Activated naive CD8-positive, alpha-beta T cell treated with anti-CD3 and anti-CD28 coated beads, Interleukin-2, amount 50 U/mL, for 24 hours (primary cell): ENCODE data around the gene SLC22A23.
A peak's percentile ranks its signal among the peaks of the same experiment; 100 is the strongest.

Experiments
- ATAC-seq: fragments of 150-1000 bp; cut with Tn5 transposase; one replicate; pipeline ENCODE4 v1.10.0; 2021
- DNase-seq: peaks from one replicate; pipeline ENCODE4 v3.0.0; 2021
- H3K27ac Mint-ChIP-seq: one replicate; pipeline ENCODE4 v1.8.0; 2021; ENCODE audit warnings: mild to moderate bottlenecking, mixed read lengths
- H3K27me3 Mint-ChIP-seq: one replicate; pipeline ENCODE4 v1.8.0; 2021; ENCODE audit warnings: mixed read lengths
- H3K36me3 Mint-ChIP-seq: one replicate; pipeline ENCODE4 v1.8.0; 2021; ENCODE audit warnings: low read depth, mixed read lengths
- H3K4me1 Mint-ChIP-seq: one replicate; pipeline ENCODE4 v1.8.0; 2021; ENCODE audit warnings: mixed read lengths
- H3K4me3 Mint-ChIP-seq: one replicate; pipeline ENCODE4 v1.8.0; 2021; ENCODE audit warnings: mild to moderate bottlenecking, moderate library complexity, mixed read lengths
- H3K9me3 Mint-ChIP-seq: one replicate; pipeline ENCODE4 v1.8.0; 2021; ENCODE audit warnings: mixed read lengths

The SLC22A23 gene

GRCh38 chr6:3359973-3360726, 96.7 kb downstream of the SLC22A23 start:
- H3K9me3 Mint-ChIP-seq = no peaks in the 10 kb centered on the region
- peaks cover 10% of the 10 kb centered on the region for H3K4me1 Mint-ChIP-seq
- ATAC-seq = no peak
- no peak overlapping the region for H3K27ac Mint-ChIP-seq
- peaks cover 2% of the 10 kb centered on the region for H3K27me3 Mint-ChIP-seq
- H3K36me3 Mint-ChIP-seq = no peaks in the 10 kb centered on the region
- no peak overlapping the region for H3K4me3 Mint-ChIP-seq
- DNase-seq = no peak

GRCh38 chr6:3359101-3359752, 97.6 kb downstream of the SLC22A23 start:
- peaks cover 10% of the 10 kb centered on the region for H3K4me1 Mint-ChIP-seq

GRCh38 chr6:3358413-3359100, 98.3 kb downstream of the SLC22A23 start:
- peaks cover 10% of the 10 kb centered on the region for H3K4me1 Mint-ChIP-seq
- DNase-seq (no peak), ATAC-seq (no peak)
- H3K27me3 Mint-ChIP-seq = peaks cover 2% of the 10 kb centered on the region
- H3K4me3 Mint-ChIP-seq = no peak overlapping the region
- no peaks in the 10 kb centered on the region for H3K36me3 Mint-ChIP-seq
- H3K9me3 Mint-ChIP-seq = no peaks in the 10 kb centered on the region
- H3K27ac Mint-ChIP-seq = no peak overlapping the region

More at GRCh38 chr6:3359101-3359752, 97.6 kb downstream of the SLC22A23 start:
- Mint-ChIP-seq H3K27me3 (peaks cover 2% of the 10 kb centered on the region), H3K36me3 (no peaks in the 10 kb centered on the region), H3K27ac (no peak overlapping the region), H3K9me3 (no peaks in the 10 kb centered on the region), H3K4me3 (no peak overlapping the region)
- ATAC-seq (no peak), DNase-seq (no peak)

GRCh38 chr6:3357678-3358077, 99.2 kb downstream of the SLC22A23 start:
- Mint-ChIP-seq H3K9me3 (no peaks in the 10 kb centered on the region), H3K4me1 (peaks cover 10% of the 10 kb centered on the region), H3K27ac (no peak overlapping the region), H3K36me3 (no peaks in the 10 kb centered on the region), H3K4me3 (no peak overlapping the region), H3K27me3 (peaks cover 2% of the 10 kb centered on the region)
- DNase-seq = no peak
- ATAC-seq = no peak

GRCh38 chr6:3356824-3357420, 99.9 kb downstream of the SLC22A23 start:
- ATAC-seq (no peak), DNase-seq (no peak)
- H3K27ac Mint-ChIP-seq = peak overlapping the region; percentile 10
- H3K9me3 Mint-ChIP-seq = no peaks in the 10 kb centered on the region
- peaks cover 2% of the 10 kb centered on the region for H3K27me3 Mint-ChIP-seq
- H3K36me3 Mint-ChIP-seq = no peaks in the 10 kb centered on the region
- H3K4me3 Mint-ChIP-seq = peak overlapping the region; percentile 72
- peaks cover 10% of the 10 kb centered on the region for H3K4me1 Mint-ChIP-seq

- peak; percentile 52 for DNase-seq
- ATAC-seq = peak; percentile 71
- Mint-ChIP-seq H3K27me3 (peaks cover 2% of the 10 kb centered on the region), H3K4me1 (peaks cover 10% of the 10 kb centered on the region), H3K9me3 (no peaks in the 10 kb centered on the region), H3K36me3 (no peaks in the 10 kb centered on the region), H3K4me3 (peak overlapping the region; percentile 72), H3K27ac (peak overlapping the region; percentile 85)
Observed at GRCh38 chr6:3356056-3356823, 100.6 kb downstream of the SLC22A23 start.

- Mint-ChIP-seq H3K4me1 (peaks cover 12% of the 10 kb centered on the region), H3K9me3 (no peaks in the 10 kb centered on the region), H3K36me3 (no peaks in the 10 kb centered on the region), H3K27me3 (peaks cover 2% of the 10 kb centered on the region), H3K27ac (peak overlapping the region; percentile 85), H3K4me3 (peak overlapping the region; percentile 72)
- no peak for DNase-seq
- ATAC-seq = no peak
Observed at GRCh38 chr6:3355358-3356055, 101.3 kb downstream of the SLC22A23 start.

GRCh38 chr6:3355011-3355357, 101.9 kb downstream of the SLC22A23 start:
- Mint-ChIP-seq H3K27ac (no peak overlapping the region), H3K4me1 (peaks cover 12% of the 10 kb centered on the region), H3K27me3 (peaks cover 2% of the 10 kb centered on the region), H3K4me3 (no peak overlapping the region), H3K9me3 (no peaks in the 10 kb centered on the region), H3K36me3 (no peaks in the 10 kb centered on the region)
- DNase-seq (no peak), ATAC-seq (no peak)

- Mint-ChIP-seq H3K27ac (no peak overlapping the region), H3K9me3 (no peaks in the 10 kb centered on the region), H3K4me1 (peaks cover 12% of the 10 kb centered on the region), H3K36me3 (no peaks in the 10 kb centered on the region), H3K4me3 (no peak overlapping the region), H3K27me3 (peaks cover 2% of the 10 kb centered on the region)
- ATAC-seq (no peak), DNase-seq (no peak)
Observed at GRCh38 chr6:3353939-3354338, 102.9 kb downstream of the SLC22A23 start.

GRCh38 chr6:3353213-3353903, 103.5 kb downstream of the SLC22A23 start:
- no peak overlapping the region for H3K4me3 Mint-ChIP-seq
- DNase-seq = no peak
- H3K27ac Mint-ChIP-seq = no peak overlapping the region
- peaks cover 2% of the 10 kb centered on the region for H3K27me3 Mint-ChIP-seq
- H3K9me3 Mint-ChIP-seq = no peaks in the 10 kb centered on the region
- no peak for ATAC-seq
- H3K4me1 Mint-ChIP-seq = peaks cover 12% of the 10 kb centered on the region
- no peaks in the 10 kb centered on the region for H3K36me3 Mint-ChIP-seq

GRCh38 chr6:3352678-3353077, 104.2 kb downstream of the SLC22A23 start:
- Mint-ChIP-seq H3K4me1 (peaks cover 12% of the 10 kb centered on the region), H3K36me3 (no peaks in the 10 kb centered on the region)
- DNase-seq = no peak

GRCh38 chr6:3351829-3352524, 104.9 kb downstream of the SLC22A23 start:
- no peak for ATAC-seq
- Mint-ChIP-seq H3K9me3 (no peaks in the 10 kb centered on the region), H3K4me1 (peaks cover 12% of the 10 kb centered on the region), H3K27me3 (peaks cover 2% of the 10 kb centered on the region), H3K36me3 (no peaks in the 10 kb centered on the region), H3K4me3 (no peak overlapping the region), H3K27ac (no peak overlapping the region)
- no peak for DNase-seq

More at GRCh38 chr6:3352678-3353077, 104.2 kb downstream of the SLC22A23 start:
- H3K9me3 Mint-ChIP-seq = no peaks in the 10 kb centered on the region
- peaks cover 2% of the 10 kb centered on the region for H3K27me3 Mint-ChIP-seq
- H3K27ac Mint-ChIP-seq = no peak overlapping the region
- no peak overlapping the region for H3K4me3 Mint-ChIP-seq
- ATAC-seq = no peak
